DOHH2 (cell line): ENCODE data around the gene NDUFS3.

Experiments used
- CTCF ChIP-seq: fragments of 200-600 bp; sonication (generic); IDR thresholded peaks from one replicate; pipeline ENCODE4 v1.5.1; 2014; ENCODE audit warnings: antibody characterized with exemption, mild to moderate bottlenecking, low read depth, low read length; ENCODE audit not compliant: poor library complexity, severe bottlenecking
- EZH2phosphoT487 ChIP-seq: fragments of 200-600 bp; sonication (generic); IDR thresholded peaks from 2 replicates; pipeline ENCODE4 v1.6.1; 2017; ENCODE audit warnings: borderline replicate concordance, mild to moderate bottlenecking, antibody characterized with exemption, low read length, moderate library complexity, mixed read lengths

GRCh38 chr11:47626234-47626633 lies 47.4 kb downstream of the NDUFS3 start:
- TF ChIP-seq CTCF: no peak
- TF ChIP-seq EZH2phosphoT487: no peak
